RKO (cell line): ENCODE data around the gene ANKRD29.
"Not testable (repeated sequence)": the region's sequence is repeated elsewhere in the genome, so short reads cannot be mapped to it uniquely, and the experiment has no call there.

Experiments
- DNase-seq: peaks from one replicate; pipeline ENCODE4 v3.0.0-alpha.2; 2016; ENCODE audit warnings: low spot score

ANKRD29 gene

GRCh38 chr18:23583071-23583865 lies 79.4 kb downstream of the ANKRD29 start:
- no peak for DNase-seq

- no peak for DNase-seq
These were observed 81.9 kb downstream of the ANKRD29 start for GRCh38 chr18:23580677-23581367.

GRCh38 chr18:23578891-23579653 lies 83.6 kb downstream of the ANKRD29 start:
- no peak for DNase-seq

GRCh38 chr18:23578067-23578701 lies 84.5 kb downstream of the ANKRD29 start:
- no peak for DNase-seq

GRCh38 chr18:23577521-23577920 lies 85.2 kb downstream of the ANKRD29 start:
- DNase-seq, result not testable (repeated sequence)

GRCh38 chr18:23575309-23575651 lies 87.4 kb downstream of the ANKRD29 start:
- DNase-seq, result no peak

GRCh38 chr18:23574611-23575308 lies 88.0 kb downstream of the ANKRD29 start:
- DNase-seq, result no peak

- DNase-seq, result peak; percentile 56
These were observed 88.9 kb downstream of the ANKRD29 start for GRCh38 chr18:23573626-23574431.

GRCh38 chr18:23573020-23573419 lies 89.7 kb downstream of the ANKRD29 start:
- no peak for DNase-seq

- DNase-seq, result no peak
These were observed 90.1 kb downstream of the ANKRD29 start for GRCh38 chr18:23572570-23572969.

- no peak for DNase-seq
These were observed 90.7 kb downstream of the ANKRD29 start for GRCh38 chr18:23572012-23572411.

- DNase-seq, result no peak
These were observed 91.7 kb downstream of the ANKRD29 start for GRCh38 chr18:23570912-23571504.

GRCh38 chr18:23569299-23570063 lies 93.2 kb downstream of the ANKRD29 start:
- no peak for DNase-seq

GRCh38 chr18:23568281-23569138 lies 94.2 kb downstream of the ANKRD29 start:
- DNase-seq, result no peak

GRCh38 chr18:23567671-23568070 lies 95.0 kb downstream of the ANKRD29 start:
- DNase-seq, result no peak

GRCh38 chr18:23565916-23566547 lies 96.7 kb downstream of the ANKRD29 start:
- no peak for DNase-seq

- DNase-seq, result peak; percentile 47
These were observed 99.2 kb downstream of the ANKRD29 start for GRCh38 chr18:23563377-23564043.

- no peak for DNase-seq
These were observed 102.5 kb downstream of the ANKRD29 start for GRCh38 chr18:23560186-23560585.
